ENCODE measurements around the gene SAP30.

SAP30 gene

GRCh38 chr4:173415885-173416653 is 45.3 kb downstream of the SAP30 start:
- no peak for DNase-seq

GRCh38 chr4:173417833-173418232 is 47.1 kb downstream of the SAP30 start:
- no peak for DNase-seq

GRCh38 chr4:173418639-173419038 is 47.9 kb downstream of the SAP30 start:
- no peak for DNase-seq

- no peak for DNase-seq
These were observed 49.6 kb downstream of the SAP30 start for GRCh38 chr4:173420324-173420752.

- DNase-seq, result no peak
These were observed 50.0 kb downstream of the SAP30 start for GRCh38 chr4:173420801-173421200.

- no peak for DNase-seq
These were observed 54.4 kb downstream of the SAP30 start for GRCh38 chr4:173424899-173425805.

- DNase-seq, result no peak
These were observed 55.3 kb downstream of the SAP30 start for GRCh38 chr4:173426064-173426463.
